GM20431 (cell line): ENCODE measurements around the gene HNRNPD.
"Not testable (repeated sequence)": the region's sequence is repeated elsewhere in the genome, so short reads cannot be mapped to it uniquely, and the experiment has no call there.

ENCODE experiments used
- in situ Hi-C: fragments of 300-500 bp; cut with MseI, MboI; formaldehyde crosslinking; loops from one replicate; pipeline ENCODE4 v1.15.0; 2020; ENCODE audit warnings: low sequenced_read_pairs; ENCODE audit not compliant: unreplicated experiment

The HNRNPD gene

DNA sequence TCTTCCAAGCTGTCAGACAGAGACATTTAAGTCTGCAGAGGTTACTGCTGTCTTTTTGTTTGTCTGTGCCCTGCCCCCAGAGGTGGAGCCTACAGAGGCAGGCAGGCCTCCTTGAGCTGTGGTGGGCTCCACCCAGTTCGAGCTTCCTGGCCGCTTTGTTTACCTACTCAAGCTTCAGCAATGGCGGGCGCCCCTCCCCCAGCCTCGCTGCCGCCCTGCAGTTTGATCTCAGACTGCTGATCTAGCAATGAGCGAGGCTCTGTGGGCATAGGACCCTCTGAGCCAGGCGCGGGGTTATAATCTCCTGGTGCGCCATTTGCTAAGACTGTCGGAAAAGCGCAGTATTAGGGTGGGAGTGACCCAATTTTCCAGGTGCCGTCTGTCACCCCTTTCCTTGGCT, 70.7 kb downstream of the HNRNPD start:
- in situ Hi-C loops, result not testable (repeated sequence)
